Articular chondrocyte of knee joint (primary cell): ENCODE results near the gene EPB41. TPM values are rescaled to one million over a fixed set of nuclear protein-coding genes. Genes with fewer than 3 reads are reported as not detected.

Experiments
- small RNA-seq: library from RNA; depleted of rRNA; stranded (forward); fragments of <200 nt; gene quantifications from one replicate; pipeline ENCODE3, GENCODE V24; 2012
- total RNA-seq: library from RNA; depleted of rRNA; stranded (reverse); fragments of >200 nt; gene quantifications from 2 replicates; pipeline ENCODE4 v1.2.3, GENCODE V29; 2012

EPB41 gene
- total RNA-seq = 6.4 and 11.6 TPM in 2 replicates

DNA sequence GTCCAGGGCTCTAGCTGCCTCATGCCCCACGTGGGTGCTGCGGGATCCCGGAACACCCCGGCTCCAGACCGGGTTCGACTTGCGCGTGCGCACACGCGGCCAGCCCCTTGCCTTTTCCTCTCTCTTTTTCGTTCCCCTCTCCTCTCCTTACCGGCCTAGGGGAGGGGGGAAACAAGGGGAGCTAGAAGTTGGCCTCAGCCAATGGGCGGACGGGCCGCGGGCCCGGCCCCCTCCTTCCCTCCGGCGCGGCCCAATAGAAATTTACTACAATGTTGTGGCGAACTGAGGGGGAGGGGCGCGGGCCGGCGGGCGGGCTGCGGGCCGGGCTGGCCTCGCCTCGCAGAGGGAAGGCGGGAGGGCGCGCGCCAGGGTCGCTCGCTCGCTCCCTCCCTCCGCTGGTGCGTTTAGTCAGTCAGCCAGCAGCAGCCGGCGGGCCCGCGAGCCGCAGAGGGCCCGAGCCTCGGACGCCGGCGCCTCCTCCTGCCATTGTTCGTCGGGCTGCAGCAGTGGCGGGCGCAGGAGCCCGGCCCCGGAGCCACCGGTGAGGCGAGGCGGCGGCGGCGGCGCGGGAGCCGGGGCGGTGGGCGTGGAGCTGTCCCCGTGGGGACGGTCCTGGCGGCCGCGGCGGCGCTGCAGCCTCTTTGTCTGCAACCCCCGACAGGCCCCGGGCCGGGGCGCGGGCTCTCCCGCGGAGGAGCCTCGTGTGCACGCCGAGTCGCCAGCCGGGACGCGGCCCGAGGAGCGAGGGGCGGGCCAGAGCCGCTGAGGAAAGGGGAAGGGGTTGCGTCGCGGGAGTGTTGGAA, at the start of gene EPB41:
EPB41 (plus strand) TSS at position 342 of the 803 bp plus-strand sequence. CDS start 72,869 bp downstream, outside the sequence.

DNA sequence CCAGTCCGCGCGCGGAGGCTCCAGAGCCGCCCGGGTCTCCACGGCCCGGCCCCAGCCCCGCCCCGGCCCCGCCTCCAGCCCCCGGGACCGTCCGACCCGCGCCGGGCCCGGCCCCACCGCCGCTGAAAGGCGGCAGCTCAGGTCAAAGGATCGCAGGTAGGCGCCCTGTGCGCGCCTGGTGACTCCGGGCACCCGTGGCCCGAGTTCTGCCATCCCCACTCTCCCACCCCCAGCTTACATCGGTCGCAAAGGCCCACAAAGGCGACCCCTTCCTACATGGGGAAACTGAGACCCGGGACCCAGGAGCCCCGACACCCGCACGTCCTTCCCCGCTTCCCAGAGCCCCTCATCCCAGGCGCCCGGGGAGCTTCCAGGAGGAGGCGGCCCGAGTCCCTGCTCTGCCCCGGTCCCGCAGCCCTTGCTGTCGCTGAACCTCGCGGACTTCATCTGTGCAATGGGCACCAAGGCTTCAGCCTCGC, 209.6 kb downstream of the EPB41 start, which contains the start of gene TMEM200B:
TMEM200B (minus strand) TSS at position 17 of the 479 bp plus-strand sequence. CDS start 2,075 bp downstream, outside the sequence.

Small RNA genes within 50 kb of the gene (small RNA-seq; reads per million reads assigned to genes)
- gene RF00017 (not detected), gene RF00019 (not detected)

Other genes starting within 250 kb of the EPB41 start
- gene GMEB1, start 245.8 kb upstream of the EPB41 start, total RNA-seq = 9.0 and 9.3 TPM in 2 replicates
- 64.1 and 67.0 TPM in 2 replicates for gene YTHDF2, start 177.6 kb upstream of the EPB41 start, total RNA-seq
- gene OPRD1, start 102.4 kb upstream of the EPB41 start, total RNA-seq = under 0.01 TPM in 1 of 2 replicates, not detected in the other
- gene TMEM200B, start 209.3 kb downstream of the EPB41 start, total RNA-seq = 13.4 and 13.7 TPM in 2 replicates